Breast epithelium (tissue), 3 donors: ENCODE results near the gene CCDC88C.

Experiments used
- CTCF ChIP-seq, 3 donors: fragments of 450-650 bp; IDR thresholded peaks; one replicate each; pipeline ENCODE4 v1.5.1; 2016 to 2017; ENCODE audit warnings: antibody characterized with exemption in 3 of 3, mild to moderate bottlenecking in 3 of 3, moderate library complexity in 3 of 3
- POLR2AphosphoS5 ChIP-seq, 3 donors: sonication (generic); formaldehyde crosslinking; IDR thresholded peaks; one replicate each; pipeline ENCODE4 v1.6.1; 2017; ENCODE audit warnings: antibody characterized with exemption in 3 of 3

DNA sequence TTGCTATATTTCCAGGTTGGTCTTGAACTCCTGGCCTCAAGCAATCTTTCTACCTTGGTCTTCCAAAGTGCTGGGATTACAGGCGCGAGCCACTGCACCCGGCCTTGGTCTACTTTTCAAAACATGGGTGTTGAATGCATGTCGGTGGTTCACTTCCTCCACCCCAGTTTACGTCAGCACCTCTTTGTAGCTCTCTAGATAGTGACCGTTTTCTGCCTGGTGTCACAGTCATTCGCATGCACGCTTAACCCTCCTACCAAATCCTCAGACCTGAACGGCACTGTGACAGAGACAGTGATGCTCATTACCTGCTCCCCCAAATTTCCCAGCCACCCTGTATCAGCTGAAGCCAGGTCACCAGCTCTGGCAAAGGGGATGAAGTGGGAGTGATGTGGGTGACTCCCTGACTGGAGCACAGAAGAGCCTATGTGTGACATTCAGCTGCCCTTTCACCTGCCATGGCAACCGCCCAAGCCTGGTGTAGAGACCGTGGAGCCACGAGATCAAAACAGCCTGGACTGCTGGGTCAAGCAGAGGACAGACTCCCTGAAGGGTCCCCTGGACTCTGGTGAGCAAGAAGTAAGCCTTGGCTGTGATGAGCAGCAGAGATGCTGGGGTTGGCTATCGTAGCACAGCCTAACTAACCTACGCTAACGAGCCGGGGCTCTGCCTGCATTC, 106.9 kb downstream of the CCDC88C start:
- no peak for TF ChIP-seq CTCF (IDR thresholded peaks at IDR 0.05)
- TF ChIP-seq POLR2AphosphoS5 (IDR thresholded peaks at IDR 0.05) = no peak
